Osteoblast (primary cell): Measurements from ENCODE around the gene GTPBP8. TPM values are rescaled to one million over a fixed set of nuclear protein-coding genes. Genes with fewer than 3 reads are reported as not detected.

Source experiments
- DNase-seq: peaks from one replicate; pipeline ENCODE4 v3.0.0; 2011; ENCODE audit warnings: low spot score, mixed read lengths; ENCODE audit not compliant: insufficient read length; ENCODE audit errors: missing footprints
- H2AFZ ChIP-seq: 2 replicates; pipeline ENCODE4 v1.6.0; 2011; ENCODE audit warnings: mild to moderate bottlenecking, low read length
- H3K27ac ChIP-seq: 2 replicates; pipeline ENCODE4 v1.5.1; 2011; ENCODE audit warnings: mild to moderate bottlenecking, low read depth, low read length, moderate library complexity
- H3K27me3 ChIP-seq: 2 replicates; pipeline ENCODE4 v1.6.0; 2012; ENCODE audit warnings: mild to moderate bottlenecking, control low read depth, inconsistent platforms, low read length, moderate library complexity; ENCODE audit not compliant: insufficient read depth
- H3K36me3 ChIP-seq: 2 replicates; pipeline ENCODE4 v1.5.1; 2011; ENCODE audit warnings: mild to moderate bottlenecking, low read length, control low read depth, moderate library complexity; ENCODE audit not compliant: insufficient read depth
- H3K4me1 ChIP-seq: 2 replicates; pipeline ENCODE4 v1.5.1; 2011; ENCODE audit warnings: mild to moderate bottlenecking, low read length, control low read depth, moderate library complexity; ENCODE audit not compliant: insufficient read depth
- H3K4me2 ChIP-seq: 2 replicates; pipeline ENCODE4 v1.6.0; 2011; ENCODE audit warnings: mild to moderate bottlenecking, low read length; ENCODE audit not compliant: insufficient read depth
- H3K4me3 ChIP-seq: fragments of 200-600 bp; sonication (generic); 3 replicates; pipeline ENCODE4 v1.5.1; 2012; ENCODE audit warnings: mild to moderate bottlenecking, low read length, inconsistent platforms; ENCODE audit not compliant: insufficient read depth
- H3K79me2 ChIP-seq: 2 replicates; pipeline ENCODE4 v1.6.0; 2012; ENCODE audit warnings: mild to moderate bottlenecking, low read length, control low read depth, inconsistent platforms; ENCODE audit not compliant: insufficient read depth
- H3K9me3 ChIP-seq: 2 replicates; pipeline ENCODE4 v1.5.1; 2011; ENCODE audit warnings: low read depth, low read length, control low read depth
- H4K20me1 ChIP-seq: 2 replicates; pipeline ENCODE4 v1.6.0; 2012; ENCODE audit warnings: mild to moderate bottlenecking, low read length, control low read depth; ENCODE audit not compliant: insufficient read depth
- total RNA-seq: library from RNA; depleted of rRNA; stranded (reverse); fragments of >200 nt; gene quantifications from 2 replicates; pipeline ENCODE4 v1.2.3, GENCODE V29; 2012
- TF ChIP-seq, protein P1 (sequence below): IDR thresholded peaks from 2 replicates; pipeline ENCODE4 v1.5.1; 2011; ENCODE audit warnings: mild to moderate bottlenecking, low read depth, low read length, moderate library complexity; ENCODE audit errors: extremely low read depth

The GTPBP8 gene
- total RNA-seq, 1 donor = 54.6 TPM

DNA sequence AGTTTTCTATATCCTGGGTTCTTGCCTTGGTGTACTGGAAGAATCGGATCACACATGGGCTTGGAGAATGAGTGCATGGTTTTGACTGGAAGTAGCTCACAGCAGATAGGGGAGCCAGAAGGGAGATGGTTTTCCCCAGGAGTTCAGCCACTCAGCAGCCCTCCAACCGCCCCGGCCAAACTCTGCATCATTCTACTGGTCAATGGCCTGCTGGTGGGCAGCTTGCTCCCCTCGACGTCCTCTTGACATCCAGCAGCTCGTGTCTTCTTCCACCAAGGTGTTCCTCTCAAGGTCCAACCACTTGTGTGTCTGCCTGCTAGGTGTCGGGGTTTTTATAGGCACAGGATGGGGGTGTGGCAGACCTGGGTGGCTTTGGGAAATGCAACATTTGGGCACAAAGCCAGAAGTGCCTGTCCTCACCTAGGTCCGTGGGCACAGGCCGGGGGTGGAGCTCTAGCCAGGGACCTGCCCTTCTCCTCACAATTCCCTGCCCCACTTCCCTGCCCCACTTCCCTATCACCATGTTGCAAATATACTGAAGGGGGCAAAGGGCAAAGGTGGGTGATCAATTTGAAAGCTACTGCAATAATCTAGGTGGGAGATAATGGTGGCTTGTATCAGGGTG, 3.0 kb upstream of the GTPBP8 start:
- Histone ChIP-seq H3K4me2 (no peak overlapping the region), H4K20me1 (no peaks in the 10 kb centered on the region), H3K9me3 (no peaks in the 10 kb centered on the region), H3K4me3 (no peak overlapping the region), H3K4me1 (peaks cover 16% of the 10 kb centered on the region), H3K27me3 (peaks cover 5% of the 10 kb centered on the region), H2AFZ (no peak overlapping the region), H3K79me2 (peaks cover 20% of the 10 kb centered on the region), H3K36me3 (no peaks in the 10 kb centered on the region), H3K27ac (no peak overlapping the region)
- no peak for DNase-seq
- TF ChIP-seq, protein P1, sequence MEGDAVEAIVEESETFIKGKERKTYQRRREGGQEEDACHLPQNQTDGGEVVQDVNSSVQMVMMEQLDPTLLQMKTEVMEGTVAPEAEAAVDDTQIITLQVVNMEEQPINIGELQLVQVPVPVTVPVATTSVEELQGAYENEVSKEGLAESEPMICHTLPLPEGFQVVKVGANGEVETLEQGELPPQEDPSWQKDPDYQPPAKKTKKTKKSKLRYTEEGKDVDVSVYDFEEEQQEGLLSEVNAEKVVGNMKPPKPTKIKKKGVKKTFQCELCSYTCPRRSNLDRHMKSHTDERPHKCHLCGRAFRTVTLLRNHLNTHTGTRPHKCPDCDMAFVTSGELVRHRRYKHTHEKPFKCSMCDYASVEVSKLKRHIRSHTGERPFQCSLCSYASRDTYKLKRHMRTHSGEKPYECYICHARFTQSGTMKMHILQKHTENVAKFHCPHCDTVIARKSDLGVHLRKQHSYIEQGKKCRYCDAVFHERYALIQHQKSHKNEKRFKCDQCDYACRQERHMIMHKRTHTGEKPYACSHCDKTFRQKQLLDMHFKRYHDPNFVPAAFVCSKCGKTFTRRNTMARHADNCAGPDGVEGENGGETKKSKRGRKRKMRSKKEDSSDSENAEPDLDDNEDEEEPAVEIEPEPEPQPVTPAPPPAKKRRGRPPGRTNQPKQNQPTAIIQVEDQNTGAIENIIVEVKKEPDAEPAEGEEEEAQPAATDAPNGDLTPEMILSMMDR = no peak

- Histone ChIP-seq H3K4me3 (no peak overlapping the region), H3K4me2 (no peak overlapping the region), H3K9me3 (no peaks in the 10 kb centered on the region), H3K27me3 (no peaks in the 10 kb centered on the region), H3K79me2 (peaks cover 29% of the 10 kb centered on the region), H4K20me1 (no peaks in the 10 kb centered on the region), H3K36me3 (peaks cover 20% of the 10 kb centered on the region), H3K4me1 (peaks cover 11% of the 10 kb centered on the region), H3K27ac (no peak overlapping the region), H2AFZ (no peak overlapping the region)
- TF ChIP-seq, protein P1 = no peak
- no peak for DNase-seq
These were observed 5.0 kb downstream of the GTPBP8 start for GRCh38 chr3:112995800-112996199.

DNA sequence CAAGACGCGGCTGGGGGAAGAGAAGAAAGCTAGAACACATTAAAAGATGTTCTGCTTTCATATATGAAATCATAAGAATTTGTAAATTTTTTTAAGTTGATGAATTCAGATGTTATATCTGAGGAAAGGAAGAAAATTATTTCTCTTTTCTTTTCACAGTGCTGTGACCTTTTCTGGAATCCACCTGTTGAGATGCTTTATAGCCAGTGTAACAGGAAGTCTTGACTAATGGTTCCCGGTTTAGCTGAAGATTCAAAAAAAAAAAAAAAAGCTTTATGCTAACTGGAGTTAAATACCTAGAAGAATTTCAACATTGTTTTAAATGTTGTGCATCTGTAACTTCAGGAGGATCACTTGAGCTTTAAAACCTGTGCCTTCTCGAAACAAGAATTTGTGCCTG, 9.9 kb downstream of the GTPBP8 start:
- no peak overlapping the region for H3K27ac ChIP-seq
- no peak for DNase-seq
- H3K4me1 ChIP-seq = no peaks in the 10 kb centered on the region
- H3K4me2 ChIP-seq = no peak overlapping the region
- TF ChIP-seq, protein P1 = no peak
- no peaks in the 10 kb centered on the region for H3K9me3 ChIP-seq
- no peaks in the 10 kb centered on the region for H4K20me1 ChIP-seq
- H3K36me3 ChIP-seq = peaks cover 58% of the 10 kb centered on the region
- H3K79me2 ChIP-seq = peaks cover 5% of the 10 kb centered on the region
- H3K27me3 ChIP-seq = no peaks in the 10 kb centered on the region
- H2AFZ ChIP-seq = no peak overlapping the region
- no peak overlapping the region for H3K4me3 ChIP-seq

- peaks cover 10% of the 10 kb centered on the region for H3K79me2 ChIP-seq
- H3K4me2 ChIP-seq = no peak overlapping the region
- no peaks in the 10 kb centered on the region for H3K27me3 ChIP-seq
- TF ChIP-seq, protein P1 = no peak
- no peaks in the 10 kb centered on the region for H4K20me1 ChIP-seq
- no peak overlapping the region for H3K4me3 ChIP-seq
- H3K4me1 ChIP-seq = no peaks in the 10 kb centered on the region
- no peak overlapping the region for H2AFZ ChIP-seq
- no peak for DNase-seq
- H3K36me3 ChIP-seq = peaks cover 71% of the 10 kb centered on the region
- no peaks in the 10 kb centered on the region for H3K9me3 ChIP-seq
- no peak overlapping the region for H3K27ac ChIP-seq
These were observed 11.3 kb downstream of the GTPBP8 start for GRCh38 chr3:113002037-113002436.
